ENCODE data around the gene DNM3.

The DNM3 gene

GRCh38 chr1:172236958-172237357, 395.7 kb downstream of the DNM3 start:
- POLR2A ChIA-PET: no interaction called here
- no peaks in the 10 kb centered on the region for H3K9me3 ChIP-seq (ENCODE audit: control insufficient read depth, insufficient read depth, low read depth, low read length)
- H3K4me1 ChIP-seq (ENCODE audit: control insufficient read depth, insufficient read depth, low read length): no peaks in the 10 kb centered on the region
- H3K4me3 ChIP-seq (ENCODE audit: low read depth, low read length): no peak overlapping the region
- no peaks in the 10 kb centered on the region for H3K36me3 ChIP-seq (ENCODE audit: control insufficient read depth in 2 of 2, insufficient read depth in 1 of 2, low read length in 2 of 2)
- CTCF ChIA-PET: no interaction called here
- TF ChIP-seq TCF7L2 (IDR thresholded peaks at IDR 0.05; ENCODE audit: borderline replicate concordance, low read depth, low read length): no peak
- no peak for TF ChIP-seq ZNF792 (tag by site-specific recombination; IDR thresholded peaks at IDR 0.05)
- TF ChIP-seq ZNF776 (tag by site-specific recombination; IDR thresholded peaks at IDR 0.05; ENCODE audit: borderline replicate concordance): no peak
- TF ChIP-seq SP3 (tag by site-specific recombination; IDR thresholded peaks at IDR 0.05): no peak
- no peak for TF ChIP-seq CTCF (tag by site-specific recombination; IDR thresholded peaks at IDR 0.05)
- TF ChIP-seq ZSCAN30 (tag by site-specific recombination; IDR thresholded peaks at IDR 0.05): no peak
- TF ChIP-seq ZBTB8A (tag by site-specific recombination; IDR thresholded peaks at IDR 0.05): no peak
- no peak for TF ChIP-seq ZNF362 (tag by site-specific recombination; IDR thresholded peaks at IDR 0.05)
- TF ChIP-seq KLF7 (tag by site-specific recombination; IDR thresholded peaks at IDR 0.05; ENCODE audit: borderline replicate concordance): no peak
- H3K27ac ChIP-seq (ENCODE audit: extremely low read depth, low read depth, low read length): no peak overlapping the region

GRCh38 chr1:172238158-172238557, 396.9 kb downstream of the DNM3 start:
- TF ChIP-seq ZNF488 (tag by site-specific recombination; IDR thresholded peaks at IDR 0.05): no peak
- no peak for TF ChIP-seq ZNF16 (tag by site-specific recombination; IDR thresholded peaks at IDR 0.05; ENCODE audit: low read depth)
- no peak for TF ChIP-seq ZNF449 (tag by site-specific recombination; IDR thresholded peaks at IDR 0.05)
- Histone ChIP-seq H3K4me1 (ENCODE audit: control insufficient read depth, insufficient read depth, low read length) (no peaks in the 10 kb centered on the region), H3K9me3 (ENCODE audit: control insufficient read depth, insufficient read depth, low read depth, low read length) (no peaks in the 10 kb centered on the region), H3K36me3 (ENCODE audit: control insufficient read depth in 2 of 2, insufficient read depth in 1 of 2, low read length in 2 of 2) (no peaks in the 10 kb centered on the region), H3K27ac (ENCODE audit: extremely low read depth, low read depth, low read length) (no peak overlapping the region), H3K4me3 (ENCODE audit: low read depth, low read length) (no peak overlapping the region)
- POLR2A ChIA-PET: no interaction called here
- CTCF ChIA-PET: no interaction called here

GRCh38 chr1:172238965-172239364, 397.7 kb downstream of the DNM3 start:
- no peaks in the 10 kb centered on the region for H3K36me3 ChIP-seq (ENCODE audit: control insufficient read depth in 2 of 2, insufficient read depth in 1 of 2, low read length in 2 of 2)
- no peaks in the 10 kb centered on the region for H3K9me3 ChIP-seq (ENCODE audit: control insufficient read depth, insufficient read depth, low read depth, low read length)
- CTCF ChIA-PET: no interaction called here
- H3K27ac ChIP-seq (ENCODE audit: extremely low read depth, low read depth, low read length): no peak overlapping the region
- no peak overlapping the region for H3K4me3 ChIP-seq (ENCODE audit: low read depth, low read length)
- POLR2A ChIA-PET: no interaction called here
- no peaks in the 10 kb centered on the region for H3K4me1 ChIP-seq (ENCODE audit: control insufficient read depth, insufficient read depth, low read length)
- TF ChIP-seq PBX3 (CRISPR knock-in tag; IDR thresholded peaks at IDR 0.05): no peak
- no peak for TF ChIP-seq ZNF404 (tag by site-specific recombination; IDR thresholded peaks at IDR 0.05)
- TF ChIP-seq ZNF473 (tag by site-specific recombination; IDR thresholded peaks at IDR 0.05): no peak
- TF ChIP-seq AEBP2 (tag by site-specific recombination; IDR thresholded peaks at IDR 0.05; ENCODE audit: borderline replicate concordance): no peak
- no peak for TF ChIP-seq ZNF292 (tag by site-specific recombination; IDR thresholded peaks at IDR 0.05; ENCODE audit: borderline replicate concordance, low read depth)
- TF ChIP-seq ZEB2 (tag by site-specific recombination; IDR thresholded peaks at IDR 0.05): no peak
- TF ChIP-seq ZNF785 (tag by site-specific recombination; IDR thresholded peaks at IDR 0.05): no peak
- no peak for TF ChIP-seq CTCF (tag by site-specific recombination; IDR thresholded peaks at IDR 0.05)
